NCI-H2107 (cell line): ENCODE measurements around the gene GJA9.

Experiments
- DNase-seq: peaks from one replicate; lab custom pipeline; 2025; lab: John Stamatoyannopoulos, UW

GJA9 gene

GRCh38 chr1:38831731-38832369 is 49.5 kb downstream of the GJA9 start:
- no peak for DNase-seq

GRCh38 chr1:38829368-38829767 is 52.0 kb downstream of the GJA9 start:
- DNase-seq: no peak

- DNase-seq: no peak
These were observed 54.1 kb downstream of the GJA9 start for GRCh38 chr1:38827318-38827717.

GRCh38 chr1:38826886-38827285 is 54.5 kb downstream of the GJA9 start:
- DNase-seq: no peak

- peak; percentile 80 for DNase-seq
These were observed 55.1 kb downstream of the GJA9 start for GRCh38 chr1:38826262-38826661.
